Endothelial cell of umbilical vein (primary cell): ENCODE results near the gene CRACR2B. TPM values are rescaled to one million over a fixed set of nuclear protein-coding genes. Genes with fewer than 3 reads are reported as not detected.

ENCODE experiments used
- BruUV-seq: library from RNA; stranded (reverse); fragments of 400-500 nt; replicated peaks from 2 replicates; lab custom pipeline; 2021; lab: Mats Ljungman, UMichigan
- CTCF ChIA-PET: fragments of 300-600, 350-600 bp; sonication (Branson Sonifier 250); formaldehyde crosslinking; loops from one replicate; lab custom pipeline; 2021; ENCODE audit warnings: antibody characterized with exemption, inconsistent platforms; lab: Charles Lee
- POLR2A ChIA-PET: fragments of 300-600, 350-600 bp; sonication (Branson Sonifier 250); formaldehyde crosslinking; loops from one replicate; lab custom pipeline; 2021; ENCODE audit warnings: antibody characterized with exemption, inconsistent platforms; lab: Charles Lee
- DNase-seq: peaks from one replicate; pipeline ENCODE4 v3.0.0-alpha.2; 2011; ENCODE audit warnings: low read depth, low spot score
- FAIRE-seq: peaks from 2 replicates; lab custom pipeline; 2011; peaks lifted over from hg19 to GRCh38; lab: Jason Lieb, UNC
- H2AFZ ChIP-seq: 2 replicates; pipeline ENCODE4 v1.6.0; 2012; ENCODE audit warnings: low read depth, low read length, control low read depth, inconsistent platforms
- H3K27ac ChIP-seq: 2 replicates; pipeline ENCODE4 v1.5.1; 2011; ENCODE audit warnings: low read depth, mild to moderate bottlenecking, control low read depth, low read length, moderate library complexity; ENCODE audit not compliant: insufficient read depth
- H3K27me3 ChIP-seq, 2 experiments: 2 replicates each; pipeline versions ENCODE4 v1.6.0 to v1.6.1; 2011; ENCODE audit warnings: low read length in 2 of 2, mixed read lengths in 1 of 2; ENCODE audit not compliant: control insufficient read depth in 2 of 2, insufficient read depth in 2 of 2
- H3K36me3 ChIP-seq, 2 experiments: 2 replicates in 1 of 2; 3 replicates in 1 of 2; pipeline ENCODE4 v1.5.1; 2011; ENCODE audit warnings: low read length in 2 of 2, mild to moderate bottlenecking in 1 of 2, moderate library complexity in 1 of 2; ENCODE audit not compliant: control insufficient read depth in 2 of 2, insufficient read depth in 2 of 2; ENCODE audit errors: extremely low read depth in 1 of 2
- H3K4me1 ChIP-seq: 3 replicates; pipeline ENCODE4 v1.5.1; 2011; ENCODE audit warnings: mild to moderate bottlenecking, low read length; ENCODE audit not compliant: control insufficient read depth, insufficient read depth; ENCODE audit errors: extremely low read depth
- H3K4me2 ChIP-seq: 2 replicates; pipeline ENCODE4 v1.6.1; 2011; ENCODE audit warnings: low read length, control low read depth, mixed read lengths; ENCODE audit not compliant: insufficient read depth
- H3K4me3 ChIP-seq, 3 experiments: fragments of 200-600 bp in 1 of 3; sonication (generic), shearing (Covaris generic) in 1 of 3; replicated peaks in 1 of 3; 2 replicates each; pipeline ENCODE4 v1.5.1; 2011 to 2016; ENCODE audit warnings: control low read depth in 3 of 3, low read length in 3 of 3, mild to moderate bottlenecking in 2 of 3, inconsistent platforms in 1 of 3, low read depth in 1 of 3, moderate library complexity in 1 of 3; ENCODE audit not compliant: insufficient read depth in 1 of 3
- H3K79me2 ChIP-seq: 2 replicates; pipeline ENCODE4 v1.6.0; 2012; ENCODE audit warnings: low read length, inconsistent platforms; ENCODE audit not compliant: control insufficient read depth, insufficient read depth
- H3K9ac ChIP-seq: replicated peaks from 2 replicates; pipeline ENCODE3; 2011; ENCODE audit warnings: low read length, control low read depth; ENCODE audit not compliant: insufficient read depth; ENCODE audit errors: extremely low read depth
- H3K9me1 ChIP-seq: replicated peaks from 3 replicates; pipeline ENCODE4 v1.6.0; 2011; ENCODE audit warnings: mild to moderate bottlenecking, low read length; ENCODE audit not compliant: control insufficient read depth, insufficient read depth; ENCODE audit errors: extremely low read depth
- H3K9me3 ChIP-seq: replicated peaks from 2 replicates; pipeline ENCODE4 v1.5.1; 2012; ENCODE audit warnings: low read length, inconsistent platforms; ENCODE audit not compliant: control insufficient read depth, insufficient read depth
- H4K20me1 ChIP-seq: replicated peaks from 2 replicates; pipeline ENCODE3; 2011; ENCODE audit warnings: mild to moderate bottlenecking, low read length; ENCODE audit not compliant: control insufficient read depth, insufficient read depth; ENCODE audit errors: extremely low read depth
- EZH2 ChIP-seq: IDR thresholded peaks from 2 replicates; pipeline ENCODE4 v1.6.1; 2012; ENCODE audit warnings: borderline replicate concordance, low read depth, mild to moderate bottlenecking, moderate library complexity, low read length, inconsistent platforms; ENCODE audit not compliant: severe bottlenecking
- FOS ChIP-seq: IDR thresholded peaks from 2 replicates; pipeline ENCODE4 v1.6.1; 2011; ENCODE audit warnings: mild to moderate bottlenecking, low read length, moderate library complexity, borderline replicate concordance; ENCODE audit not compliant: insufficient read depth
- GATA2 ChIP-seq: IDR thresholded peaks from 2 replicates; pipeline ENCODE4 v1.7.0; 2011; ENCODE audit warnings: low read depth, mild to moderate bottlenecking, moderate library complexity, mixed read lengths, low read length; ENCODE audit not compliant: insufficient read length, insufficient read depth
- JUN ChIP-seq: IDR thresholded peaks from 2 replicates; pipeline ENCODE4 v1.6.1; 2011; ENCODE audit warnings: borderline replicate concordance, low read depth; ENCODE audit not compliant: insufficient read length, insufficient read depth
- MAX ChIP-seq: IDR thresholded peaks from 2 replicates; pipeline ENCODE4 v1.6.1; 2011; ENCODE audit not compliant: insufficient read depth, insufficient read length
- MYC ChIP-seq: IDR thresholded peaks from one replicate; pipeline ENCODE4 v1.6.1; 2011; ENCODE audit warnings: mild to moderate bottlenecking, low read depth, low read length
- POLR2A ChIP-seq: IDR thresholded peaks from 2 replicates; pipeline ENCODE4 v1.6.1; 2012; ENCODE audit warnings: low read depth, mild to moderate bottlenecking, control low read depth, low read length
- POLR2AphosphoS5 ChIP-seq: IDR thresholded peaks from 2 replicates; pipeline ENCODE4 v1.6.1; 2012; ENCODE audit warnings: low read depth, mild to moderate bottlenecking, control low read depth, low read length, moderate library complexity; ENCODE audit not compliant: insufficient read depth
- dilution Hi-C: fragments of 300-500 bp; cut with MboI; formaldehyde crosslinking; loops from one replicate; pipeline ENCODE4 v1.15.0; 2019; ENCODE audit warnings: low sequenced_read_pairs; ENCODE audit not compliant: extremely low pct_ligation_motif_present
- intact Hi-C: fragments of 100-400 bp; cut with micrococcal nuclease; formaldehyde crosslinking; loops from one replicate; pipeline ENCODE4 v1.10.0; 2022
- polyA plus RNA-seq, 4 experiments: library from polyadenylated mRNA; depleted of rRNA in 3 of 4; stranded (reverse) in 3 of 4; unstranded in 1 of 4; fragments of >200 nt; gene quantifications; 2 replicates each; pipeline versions ENCODE4 v1.2.1 to v1.2.3, GENCODE V29; 2011 to 2012; ENCODE audit warnings: missing spikeins in 1 of 4
- total RNA-seq: library from RNA; stranded (reverse); gene quantifications from 2 replicates; pipeline ENCODE4 v1.2.3, GENCODE V29; 2021
- TF ChIP-seq, protein P1 (sequence below), 2 donors: IDR thresholded peaks; 1 replicate in 1 of 2; 2 replicates in 1 of 2; pipeline ENCODE4 v1.5.1; 2011; ENCODE audit warnings: low read length in 2 of 2, mild to moderate bottlenecking in 2 of 2, moderate library complexity in 2 of 2, control low read depth in 1 of 2, inconsistent platforms in 1 of 2, low read depth in 1 of 2; ENCODE audit not compliant: insufficient read depth in 1 of 2; ENCODE audit errors: extremely low read depth in 1 of 2

CRACR2B gene
- total and polyA plus RNA-seq, 2 donors (not counting 3 experiments of a cell fraction or from before 2014, with no cell fraction given), result 8.4 to 9.3 TPM

DNA sequence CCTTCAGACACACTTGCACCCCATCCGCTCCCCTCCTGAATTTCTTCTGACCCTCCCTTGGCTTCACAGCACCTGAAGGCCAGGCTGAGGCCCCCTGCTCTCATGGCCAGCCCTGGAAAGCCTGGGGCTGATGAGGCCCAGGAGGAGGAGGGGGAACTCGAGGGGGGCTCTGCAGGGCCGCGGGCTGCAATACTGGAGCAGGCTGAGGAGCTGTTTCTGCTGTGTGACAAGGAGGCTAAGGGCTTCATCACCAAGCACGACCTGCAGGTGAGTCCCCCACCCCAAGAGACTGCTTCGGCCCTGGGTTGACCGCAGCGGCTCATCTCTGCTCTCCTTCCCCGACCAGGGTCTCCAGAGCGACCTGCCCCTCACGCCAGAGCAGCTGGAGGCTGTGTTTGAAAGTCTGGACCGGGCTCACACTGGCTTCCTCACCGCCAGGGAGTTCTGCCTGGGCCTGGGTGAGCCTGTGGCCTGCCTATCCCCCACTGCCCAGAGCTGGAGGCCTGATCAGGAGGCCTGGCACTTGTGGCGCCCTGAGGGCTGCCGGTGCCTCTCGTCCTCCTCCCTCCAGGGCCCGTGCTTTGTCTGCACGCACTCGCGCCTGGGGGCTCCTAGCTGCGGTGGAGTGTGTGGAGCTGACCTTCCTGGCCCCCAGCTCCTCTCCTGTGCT lies 922 bp downstream of the CRACR2B start:
- DNase-seq, result no peak
- Histone ChIP-seq H3K9me1 (no peaks in the 10 kb centered on the region), H3K4me3 (peak overlapping the region in 1 of 3 experiments; percentile 7), H3K79me2 (peaks cover 6% of the 10 kb centered on the region), H4K20me1 (no peaks in the 10 kb centered on the region), H3K27me3 (no peaks in the 10 kb centered on the region), H2AFZ (peak overlapping the region; percentile 35), H3K9me3 (no peaks in the 10 kb centered on the region), H3K4me2 (peak overlapping the region; percentile 58), H3K4me1 (peaks cover 41% of the 10 kb centered on the region), H3K27ac (peak overlapping the region; percentile 35), H3K36me3 (peaks cover 4 to 11% of the 10 kb centered on the region in 2 experiments), H3K9ac (no peak overlapping the region)
- TF ChIP-seq GATA2 (no peak), POLR2A (no peak), FOS (no peak), POLR2AphosphoS5 (no peak), EZH2 (no peak), JUN (no peak), MYC (no peak), MAX (no peak)
- TF ChIP-seq, protein P1, sequence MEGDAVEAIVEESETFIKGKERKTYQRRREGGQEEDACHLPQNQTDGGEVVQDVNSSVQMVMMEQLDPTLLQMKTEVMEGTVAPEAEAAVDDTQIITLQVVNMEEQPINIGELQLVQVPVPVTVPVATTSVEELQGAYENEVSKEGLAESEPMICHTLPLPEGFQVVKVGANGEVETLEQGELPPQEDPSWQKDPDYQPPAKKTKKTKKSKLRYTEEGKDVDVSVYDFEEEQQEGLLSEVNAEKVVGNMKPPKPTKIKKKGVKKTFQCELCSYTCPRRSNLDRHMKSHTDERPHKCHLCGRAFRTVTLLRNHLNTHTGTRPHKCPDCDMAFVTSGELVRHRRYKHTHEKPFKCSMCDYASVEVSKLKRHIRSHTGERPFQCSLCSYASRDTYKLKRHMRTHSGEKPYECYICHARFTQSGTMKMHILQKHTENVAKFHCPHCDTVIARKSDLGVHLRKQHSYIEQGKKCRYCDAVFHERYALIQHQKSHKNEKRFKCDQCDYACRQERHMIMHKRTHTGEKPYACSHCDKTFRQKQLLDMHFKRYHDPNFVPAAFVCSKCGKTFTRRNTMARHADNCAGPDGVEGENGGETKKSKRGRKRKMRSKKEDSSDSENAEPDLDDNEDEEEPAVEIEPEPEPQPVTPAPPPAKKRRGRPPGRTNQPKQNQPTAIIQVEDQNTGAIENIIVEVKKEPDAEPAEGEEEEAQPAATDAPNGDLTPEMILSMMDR (IDR thresholded peaks at IDR 0.05; ENCODE audit: extremely low read depth in 1 of 2, insufficient read depth in 1 of 2, low read depth in 1 of 2, low read length in 2 of 2), result no peak
- dilution Hi-C loops (no loop called here), intact Hi-C loops (loop anchor here (1.0 kb wide), 1 partner anchor 9 kb away; no protein-coding TSS in a partner anchor)
- FAIRE-seq, result no peak
- ChIA-PET POLR2A (interaction anchor here (1.1 to 3.6 kb wide), 5 partner anchors 8 to 19 kb away, joined by 3 to 28 read pairs (median 7); partner anchors contain the start of genes PNPLA2, POLR2L, RPLP2 and TSPAN4), CTCF (interaction anchor here (1.1 to 2.7 kb wide), 4 partner anchors 10 to 222 kb away, joined by 3 to 10 read pairs (median 6); partner anchors contain the start of genes PIDD1 and PNPLA2)
- no TSS peak for BruUV-seq
